GM21360 (cell line): ENCODE measurements around the gene SNX15.

Source experiments
- ATAC-seq: cut with Tn5 transposase; IDR thresholded peaks from one replicate; pipeline ENCODE4 v1.9.1; 2021; ENCODE audit warnings: mild to moderate bottlenecking, moderate library complexity; ENCODE audit not compliant: unreplicated experiment

SNX15 gene

DNA sequence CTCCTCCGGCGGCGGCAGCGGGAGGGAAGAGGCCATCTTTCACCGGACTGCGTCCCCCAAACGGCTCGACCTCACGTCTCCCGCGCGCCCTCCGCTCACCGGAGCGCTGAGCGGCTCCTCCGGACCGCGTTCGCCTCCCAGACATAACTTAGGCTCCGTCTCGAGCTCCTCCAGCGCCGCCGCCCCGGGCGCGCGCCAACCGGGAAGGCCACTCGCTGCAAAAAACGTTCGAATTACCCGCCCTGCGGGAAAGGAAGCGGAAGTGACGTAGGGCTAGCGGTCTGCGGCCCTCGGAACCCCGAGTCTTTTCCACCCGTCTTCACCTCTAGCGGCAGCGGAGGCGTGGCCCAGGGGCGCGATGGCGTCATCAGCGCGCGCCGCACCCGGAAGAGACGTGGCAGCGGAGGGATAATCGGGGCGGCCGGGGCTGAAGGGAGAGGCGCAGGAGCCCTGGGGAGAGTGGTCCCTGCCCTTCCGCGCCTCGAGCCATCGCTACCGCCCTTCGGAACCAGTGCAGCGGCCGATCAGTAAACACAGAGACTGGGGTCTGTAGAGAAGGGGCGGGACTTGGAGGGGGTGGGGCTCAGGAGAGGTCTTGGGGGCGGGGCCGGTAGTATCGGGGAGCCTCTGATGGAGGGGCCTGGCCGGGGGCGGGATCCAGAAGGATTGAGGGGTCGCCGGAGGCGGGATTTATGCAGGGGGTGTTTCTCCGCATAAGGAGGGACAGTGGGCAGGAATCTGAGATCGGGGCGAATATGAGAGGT is 56.8 kb downstream of the SNX15 start, which contains the start of the genes CDCA5 and ZFPL1:
Gene CDCA5, minus strand, starts transcription at position 207 of the 764 bp plus-strand sequence. Its CDS starts 62 bp downstream, at position 145.
Gene ZFPL1, plus strand, starts transcription at position 389 of the 764 bp plus-strand sequence. CDS start 477 bp downstream, outside the sequence.
- peak; percentile 76 for ATAC-seq

DNA sequence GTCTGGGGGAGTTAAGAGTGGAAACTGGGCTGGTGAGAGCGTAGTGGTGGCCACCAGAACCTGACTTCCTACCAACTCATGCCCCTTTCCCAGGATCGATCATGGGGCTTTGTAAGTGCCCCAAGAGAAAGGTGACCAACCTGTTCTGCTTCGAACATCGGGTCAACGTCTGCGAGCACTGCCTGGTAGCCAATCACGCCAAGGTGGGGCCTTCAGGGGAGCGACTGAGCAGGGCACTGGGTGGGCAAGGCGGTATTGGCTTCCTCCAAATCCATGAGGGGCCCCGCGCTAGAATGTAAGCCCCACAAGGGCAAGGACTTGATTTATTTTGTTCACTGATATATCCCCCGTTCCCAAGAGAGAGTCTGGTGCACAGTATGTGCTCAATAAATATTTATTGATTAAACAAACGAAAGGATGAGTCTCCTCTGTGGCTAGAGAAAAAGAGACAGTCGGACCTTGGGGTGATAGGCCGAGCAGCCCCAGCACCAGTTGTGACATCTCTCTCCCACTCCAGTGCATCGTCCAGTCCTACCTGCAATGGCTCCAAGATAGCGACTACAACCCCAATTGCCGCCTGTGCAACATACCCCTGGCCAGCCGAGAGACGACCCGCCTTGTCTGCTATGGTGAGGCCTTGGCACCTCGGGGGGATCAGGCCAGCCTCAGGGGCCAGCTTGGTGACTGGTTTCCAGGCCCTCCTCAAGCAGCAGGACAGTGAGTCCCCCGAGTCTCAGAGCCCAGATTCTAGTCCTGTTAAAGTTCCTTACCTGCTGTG is 57.5 kb downstream of the SNX15 start:
- ATAC-seq: no peak

DNA sequence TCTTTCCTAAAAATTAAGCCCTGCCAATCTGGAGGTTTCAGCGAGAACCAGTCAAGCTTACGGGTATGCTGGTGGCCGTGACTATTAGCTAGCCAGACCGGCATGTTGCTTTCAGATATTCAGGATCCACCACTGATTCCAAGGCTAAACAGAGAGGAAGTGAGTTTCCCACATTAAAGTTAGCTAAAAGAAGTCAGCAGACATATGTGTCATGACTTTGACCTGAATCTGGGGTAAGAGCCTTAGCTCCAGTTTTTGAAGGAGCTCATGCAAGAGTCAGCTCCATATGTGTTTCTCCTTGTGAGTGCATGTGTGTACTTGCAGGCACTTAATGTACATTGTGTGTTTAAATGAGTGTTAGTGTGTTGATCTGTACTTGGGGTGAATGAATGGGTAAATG is 58.2 kb downstream of the SNX15 start:
- ATAC-seq: no peak

DNA sequence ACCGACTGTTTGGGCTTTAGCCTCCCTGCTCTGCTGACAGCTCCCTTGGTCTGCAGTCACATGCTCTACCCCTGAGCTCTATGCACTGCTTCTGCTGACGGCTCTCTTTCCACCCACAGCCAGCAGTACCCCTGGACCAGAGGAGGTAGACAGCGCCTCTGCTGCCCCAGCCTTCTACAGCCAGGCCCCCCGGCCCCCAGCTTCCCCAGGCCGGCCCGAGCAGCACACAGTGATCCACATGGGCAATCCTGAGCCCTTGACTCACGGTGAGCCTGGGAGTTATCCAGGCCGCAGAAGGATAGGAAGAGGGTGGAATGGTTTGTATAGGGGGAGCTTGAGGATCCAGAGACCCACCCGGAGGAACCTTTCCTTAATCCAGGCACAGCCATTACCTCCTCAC is 59.6 kb downstream of the SNX15 start:
- no peak for ATAC-seq

DNA sequence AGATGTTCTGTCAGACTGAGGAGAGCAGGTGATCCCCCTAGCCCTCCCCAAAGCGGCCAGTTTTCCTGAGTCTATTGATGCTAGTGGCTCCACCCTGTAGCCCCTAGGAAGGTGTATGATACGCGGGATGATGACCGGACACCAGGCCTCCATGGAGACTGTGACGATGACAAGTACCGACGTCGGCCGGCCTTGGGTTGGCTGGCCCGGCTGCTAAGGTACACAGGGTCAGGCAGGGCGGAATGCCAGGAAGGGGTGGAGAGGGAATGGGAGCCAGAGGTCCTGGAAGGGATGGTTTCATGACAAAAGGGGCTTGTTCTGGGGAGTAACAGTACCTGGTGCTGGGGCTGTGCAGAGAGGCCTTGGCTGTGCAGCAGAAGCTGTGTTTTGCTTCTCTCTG is 60.0 kb downstream of the SNX15 start:
- no peak for ATAC-seq

DNA sequence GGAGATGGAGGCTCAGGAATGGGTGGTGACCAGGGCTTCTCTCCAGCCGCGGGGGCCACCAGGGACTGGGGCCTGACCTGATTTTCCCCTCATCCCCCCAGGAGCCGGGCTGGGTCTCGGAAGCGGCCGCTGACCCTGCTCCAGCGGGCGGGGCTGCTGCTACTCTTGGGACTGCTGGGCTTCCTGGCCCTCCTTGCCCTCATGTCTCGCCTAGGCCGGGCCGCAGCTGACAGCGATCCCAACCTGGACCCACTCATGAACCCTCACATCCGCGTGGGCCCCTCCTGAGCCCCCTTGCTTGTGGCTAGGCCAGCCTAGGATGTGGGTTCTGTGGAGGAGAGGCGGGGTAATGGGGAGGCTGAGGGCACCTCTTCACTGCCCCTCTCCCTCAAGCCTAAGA is 60.6 kb downstream of the SNX15 start:
- ATAC-seq: no peak

DNA sequence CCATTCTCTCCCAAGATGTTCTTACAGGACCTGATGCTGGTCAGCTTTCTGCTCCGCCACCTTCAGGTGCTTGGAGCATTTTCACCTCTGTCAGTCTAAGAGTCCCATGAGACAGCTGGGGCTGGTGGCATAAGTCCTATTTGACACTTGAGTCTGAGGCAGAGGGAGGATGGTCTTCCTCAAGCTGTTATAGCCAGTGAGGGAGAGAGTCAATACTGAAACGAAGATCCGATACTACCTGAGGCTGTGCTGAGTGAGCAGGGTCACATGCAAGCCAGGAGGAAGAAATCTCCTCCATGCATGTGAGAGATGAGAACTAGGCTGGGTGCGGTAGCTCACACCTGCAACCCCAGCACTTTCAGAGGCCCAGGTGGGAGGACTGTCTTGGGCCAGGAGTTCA is 62.4 kb downstream of the SNX15 start:
- ATAC-seq: no peak
